Activated CD8-positive, alpha-beta T cell treated with anti-CD3 and anti-CD28 coated beads for 36 hours (primary cell): Measurements from ENCODE around the gene UFM1. TPM values are rescaled to one million over a fixed set of nuclear protein-coding genes. Genes with fewer than 3 reads are reported as not detected.

ENCODE experiments used
- ATAC-seq: fragments of 200-7000 bp; cut with Tn5 transposase; one replicate; pipeline ENCODE4 v1.10.0; 2021; ENCODE audit warnings: mild to moderate bottlenecking, moderate library complexity
- CTCF ChIA-PET: fragments of 350-600 bp; sonication (Branson Sonifier 250); formaldehyde crosslinking; loops from one replicate; lab custom pipeline; 2021; ENCODE audit warnings: antibody characterized with exemption; lab: Charles Lee
- POLR2A ChIA-PET: fragments of 350-600 bp; sonication (Branson Sonifier 250); formaldehyde crosslinking; loops from one replicate; lab custom pipeline; 2021; ENCODE audit warnings: antibody characterized with exemption; lab: Charles Lee
- DNase-seq: peaks from one replicate; pipeline ENCODE4 v3.0.0-alpha.2; 2020
- H3K27ac Mint-ChIP-seq: one replicate; pipeline ENCODE4 v1.8.0; 2021; ENCODE audit warnings: mild to moderate bottlenecking, mixed read lengths
- H3K27me3 Mint-ChIP-seq: one replicate; pipeline ENCODE4 v1.8.0; 2021; ENCODE audit warnings: mixed read lengths
- H3K36me3 Mint-ChIP-seq: one replicate; pipeline ENCODE4 v1.8.0; 2021; ENCODE audit warnings: low read depth, mixed read lengths
- H3K4me1 Mint-ChIP-seq: one replicate; pipeline ENCODE4 v1.8.0; 2021; ENCODE audit warnings: low read depth, mixed read lengths
- H3K4me3 Mint-ChIP-seq: one replicate; pipeline ENCODE4 v1.8.0; 2021; ENCODE audit warnings: mild to moderate bottlenecking, moderate library complexity, mixed read lengths
- H3K9me3 Mint-ChIP-seq: one replicate; pipeline ENCODE4 v1.8.0; 2021; ENCODE audit warnings: mixed read lengths
- CTCF ChIP-seq: fragments of 200-600 bp; IDR thresholded peaks from one replicate; pipeline ENCODE4 v1.8.0; 2022; ENCODE audit warnings: antibody characterized with exemption, mild to moderate bottlenecking
- intact Hi-C: fragments of 100-400 bp; cut with micrococcal nuclease; formaldehyde crosslinking; loops from one replicate; pipeline ENCODE4 v1.10.0; 2022
- total RNA-seq, 2 experiments: library from RNA; stranded (reverse); gene quantifications; one replicate each; pipeline ENCODE4 v1.2.3, GENCODE V29; 2021

Gene UFM1
- total RNA-seq, 2 experiments from 2014 or later = 45.6 to 46.2 TPM

- H3K36me3 Mint-ChIP-seq = no peaks in the 10 kb centered on the region
- intact Hi-C loops = no loop called here
- DNase-seq (no peak), ATAC-seq (no peak)
- peaks cover 7% of the 10 kb centered on the region for H3K9me3 Mint-ChIP-seq
- POLR2A ChIA-PET = no interaction called here
- no peak for TF ChIP-seq CTCF
- CTCF ChIA-PET = no interaction called here
- no peak overlapping the region for H3K4me3 Mint-ChIP-seq
- H3K4me1 Mint-ChIP-seq = peaks cover 2% of the 10 kb centered on the region
- peaks cover 12% of the 10 kb centered on the region for H3K27me3 Mint-ChIP-seq
- H3K27ac Mint-ChIP-seq = no peak overlapping the region
Observed at GRCh38 chr13:38386421-38386820, 36.8 kb downstream of the UFM1 start.

GRCh38 chr13:38391341-38391740, 41.7 kb downstream of the UFM1 start:
- no peak overlapping the region for H3K4me3 Mint-ChIP-seq
- POLR2A ChIA-PET = interaction anchor here (0.6 kb wide), 1 partner anchor 42 kb away, joined by 4 read pairs; the partner anchor contains the start of gene UFM1
- no peaks in the 10 kb centered on the region for H3K4me1 Mint-ChIP-seq
- TF ChIP-seq CTCF = no peak
- CTCF ChIA-PET = no interaction called here
- peaks cover 8% of the 10 kb centered on the region for H3K9me3 Mint-ChIP-seq
- H3K36me3 Mint-ChIP-seq = no peaks in the 10 kb centered on the region
- DNase-seq = no peak
- H3K27me3 Mint-ChIP-seq = peaks cover 18% of the 10 kb centered on the region
- intact Hi-C loops = no loop called here
- H3K27ac Mint-ChIP-seq = no peak overlapping the region
- no peak for ATAC-seq

GRCh38 chr13:38394777-38395496, 45.3 kb downstream of the UFM1 start:
- H3K27ac Mint-ChIP-seq = no peak overlapping the region
- ChIA-PET POLR2A (no interaction called here), CTCF (no interaction called here)
- ATAC-seq (no peak), DNase-seq (no peak)
- intact Hi-C loops = no loop called here
- TF ChIP-seq CTCF = no peak
- peaks cover 3% of the 10 kb centered on the region for H3K4me1 Mint-ChIP-seq
- H3K27me3 Mint-ChIP-seq = peaks cover 18% of the 10 kb centered on the region
- H3K9me3 Mint-ChIP-seq = peaks cover 8% of the 10 kb centered on the region
- no peak overlapping the region for H3K4me3 Mint-ChIP-seq
- H3K36me3 Mint-ChIP-seq = no peaks in the 10 kb centered on the region

- no peak for TF ChIP-seq CTCF
- DNase-seq = no peak
- Mint-ChIP-seq H3K27ac (no peak overlapping the region), H3K4me3 (no peak overlapping the region), H3K27me3 (peaks cover 14% of the 10 kb centered on the region), H3K4me1 (peaks cover 3% of the 10 kb centered on the region), H3K9me3 (peaks cover 7% of the 10 kb centered on the region), H3K36me3 (no peaks in the 10 kb centered on the region)
- intact Hi-C loops = no loop called here
- ChIA-PET CTCF (no interaction called here), POLR2A (no interaction called here)
- no peak for ATAC-seq
Observed at GRCh38 chr13:38395497-38395788, 45.8 kb downstream of the UFM1 start.

GRCh38 chr13:38398711-38399493, 49.3 kb downstream of the UFM1 start:
- intact Hi-C loops = no loop called here
- Mint-ChIP-seq H3K27me3 (peaks cover 19% of the 10 kb centered on the region), H3K27ac (no peak overlapping the region), H3K9me3 (no peaks in the 10 kb centered on the region), H3K4me1 (peaks cover 3% of the 10 kb centered on the region), H3K36me3 (no peaks in the 10 kb centered on the region), H3K4me3 (no peak overlapping the region)
- DNase-seq = no peak
- TF ChIP-seq CTCF = no peak
- ChIA-PET CTCF (interaction anchor here (0.7 to 1.7 kb wide), 2 partner anchors 8 to 25 kb away, joined by 3 read pairs; no protein-coding TSS in a partner anchor), POLR2A (no interaction called here)
- no peak for ATAC-seq
